ENCODE data around the gene DVL1. TPM values are rescaled to one million over a fixed set of nuclear protein-coding genes. Genes with fewer than 3 reads are reported as not detected.

The DVL1 gene
- total RNA-seq, 2 experiments from 2014 or later = 33.0 to 34.0 TPM

DNA sequence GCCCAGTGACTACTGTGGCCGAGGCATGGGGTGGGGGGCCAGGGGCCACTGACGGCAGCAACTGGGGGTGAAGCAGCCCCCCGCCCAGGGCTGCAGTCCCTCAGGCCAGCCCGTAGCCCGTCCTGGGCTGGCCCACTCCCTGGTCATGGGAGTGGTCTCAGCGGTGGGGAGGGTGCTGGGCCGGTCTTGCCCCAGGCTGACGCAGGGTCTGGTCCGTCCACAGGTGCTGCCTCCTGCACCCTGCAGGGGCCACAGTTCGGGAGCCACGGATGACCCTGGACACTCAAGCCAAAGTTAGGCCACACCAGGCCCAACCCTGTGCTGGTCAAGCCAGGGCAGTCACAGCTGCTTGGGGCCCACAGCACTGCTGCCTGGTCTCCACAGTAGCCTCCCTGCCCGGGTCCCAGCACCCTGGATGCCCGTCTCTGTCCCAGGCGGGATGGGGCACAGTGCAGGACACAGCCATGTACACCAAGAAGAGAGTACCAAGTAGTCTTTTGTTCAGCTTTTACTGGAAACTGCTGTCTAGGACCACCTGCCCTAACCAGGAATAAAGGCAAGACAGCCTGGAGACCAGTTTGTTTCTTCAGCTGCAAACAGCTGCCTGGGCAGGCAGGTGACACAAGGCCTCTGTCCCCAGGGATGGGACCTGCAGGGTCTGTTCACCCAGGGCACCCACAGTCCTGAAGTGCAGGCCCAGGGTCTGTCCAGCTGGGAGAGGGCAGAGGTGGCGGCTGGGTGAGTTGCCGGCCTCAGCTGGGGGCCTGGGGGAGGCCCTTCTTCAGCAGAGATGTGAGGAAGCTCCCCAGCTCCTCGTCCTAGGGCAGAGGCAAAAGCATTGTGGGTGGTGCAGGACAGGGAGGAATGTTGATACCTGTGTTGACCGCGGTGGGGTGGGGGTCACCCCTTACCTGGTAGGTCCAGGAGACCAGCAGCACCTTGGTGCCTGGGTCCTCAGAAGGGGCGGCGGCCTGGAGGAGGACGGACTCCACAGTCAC is 37.8 kb downstream of the DVL1 start:
- POLR2A ChIA-PET = no interaction called here

DNA sequence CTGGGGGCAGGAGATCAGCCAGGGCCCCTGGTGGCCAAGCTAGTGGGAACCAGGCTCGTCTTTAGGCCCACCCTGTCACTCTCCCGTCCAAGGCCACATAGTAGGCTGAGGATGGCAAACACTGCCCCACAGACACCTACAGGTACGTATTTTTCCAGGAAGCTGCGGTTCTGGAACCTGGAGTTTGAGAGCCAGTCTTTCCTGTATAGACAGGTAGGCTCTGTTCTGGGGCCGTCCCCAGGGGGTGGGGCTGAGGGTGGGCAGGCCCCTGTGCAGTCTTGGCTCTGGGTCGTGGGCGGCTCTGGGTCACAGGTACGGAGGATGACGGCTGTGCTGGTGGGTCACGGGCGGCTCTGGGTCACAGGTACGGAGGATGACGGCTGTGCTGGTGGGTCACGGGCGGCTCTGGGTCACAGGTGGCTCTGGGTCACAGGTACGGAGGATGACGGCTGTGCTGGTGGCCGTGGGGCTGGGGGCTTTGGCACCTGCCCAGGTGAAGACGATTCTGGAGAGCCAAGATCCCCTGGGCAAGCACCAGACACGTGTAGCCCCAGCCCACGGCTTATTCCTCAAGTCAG is 38.7 kb downstream of the DVL1 start:
- Mint-ChIP-seq H3K9me3 (no peaks in the 10 kb centered on the region), H3K27me3 (no peaks in the 10 kb centered on the region), H3K4me1 (peaks cover 18% of the 10 kb centered on the region), H3K4me3 (peak overlapping the region; percentile 80), H3K27ac (peak overlapping the region; percentile 68), H3K36me3 (ENCODE audit: low read depth) (peaks cover 9% of the 10 kb centered on the region)
- ChIA-PET POLR2A (no interaction called here), CTCF (interaction anchor here (1.3 to 1.5 kb wide), 2 partner anchors 17 to 246 kb away, joined by 3 read pairs; no protein-coding TSS in a partner anchor)
- no peak for DNase-seq

More for the DNA sequence above, 37.8 kb downstream of the DVL1 start:
- DNase-seq = no peak
- H3K4me1 Mint-ChIP-seq = peaks cover 10% of the 10 kb centered on the region
- H3K27ac Mint-ChIP-seq = peak overlapping the region; percentile 19
- peaks cover 13% of the 10 kb centered on the region for H3K36me3 Mint-ChIP-seq (ENCODE audit: low read depth)
- no peaks in the 10 kb centered on the region for H3K9me3 Mint-ChIP-seq
- no peaks in the 10 kb centered on the region for H3K27me3 Mint-ChIP-seq
- CTCF ChIA-PET = interaction anchor here (1.5 to 1.6 kb wide), 2 partner anchors 20 to 247 kb away, joined by 3 to 5 read pairs; no protein-coding TSS in a partner anchor
- H3K4me3 Mint-ChIP-seq = no peak overlapping the region

DNA sequence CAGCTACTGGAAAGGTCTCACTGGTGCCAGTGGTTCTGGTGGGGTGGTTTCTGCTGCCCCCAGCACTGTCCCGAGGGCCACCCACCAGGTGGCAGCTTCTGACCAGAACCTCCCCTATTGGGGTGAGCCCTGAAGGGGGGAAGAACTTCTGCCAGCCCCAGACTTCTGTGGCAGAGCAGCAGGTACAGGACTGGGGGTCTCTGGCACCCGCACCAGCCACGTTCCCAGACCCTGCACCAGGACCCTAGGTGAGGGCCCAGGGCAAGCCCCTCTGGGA is 39.2 kb downstream of the DVL1 start:
- no peak for DNase-seq
- no peaks in the 10 kb centered on the region for H3K9me3 Mint-ChIP-seq
- H3K4me1 Mint-ChIP-seq = peaks cover 20% of the 10 kb centered on the region
- H3K36me3 Mint-ChIP-seq (ENCODE audit: low read depth) = peaks cover 7% of the 10 kb centered on the region
- ChIA-PET CTCF (interaction anchor here (1.3 kb wide), 1 partner anchor 17 kb away, joined by 3 read pairs; no protein-coding TSS in a partner anchor), POLR2A (no interaction called here)
- no peaks in the 10 kb centered on the region for H3K27me3 Mint-ChIP-seq
- peak overlapping the region; percentile 9 for H3K27ac Mint-ChIP-seq
- H3K4me3 Mint-ChIP-seq = peak overlapping the region; percentile 80

DNA sequence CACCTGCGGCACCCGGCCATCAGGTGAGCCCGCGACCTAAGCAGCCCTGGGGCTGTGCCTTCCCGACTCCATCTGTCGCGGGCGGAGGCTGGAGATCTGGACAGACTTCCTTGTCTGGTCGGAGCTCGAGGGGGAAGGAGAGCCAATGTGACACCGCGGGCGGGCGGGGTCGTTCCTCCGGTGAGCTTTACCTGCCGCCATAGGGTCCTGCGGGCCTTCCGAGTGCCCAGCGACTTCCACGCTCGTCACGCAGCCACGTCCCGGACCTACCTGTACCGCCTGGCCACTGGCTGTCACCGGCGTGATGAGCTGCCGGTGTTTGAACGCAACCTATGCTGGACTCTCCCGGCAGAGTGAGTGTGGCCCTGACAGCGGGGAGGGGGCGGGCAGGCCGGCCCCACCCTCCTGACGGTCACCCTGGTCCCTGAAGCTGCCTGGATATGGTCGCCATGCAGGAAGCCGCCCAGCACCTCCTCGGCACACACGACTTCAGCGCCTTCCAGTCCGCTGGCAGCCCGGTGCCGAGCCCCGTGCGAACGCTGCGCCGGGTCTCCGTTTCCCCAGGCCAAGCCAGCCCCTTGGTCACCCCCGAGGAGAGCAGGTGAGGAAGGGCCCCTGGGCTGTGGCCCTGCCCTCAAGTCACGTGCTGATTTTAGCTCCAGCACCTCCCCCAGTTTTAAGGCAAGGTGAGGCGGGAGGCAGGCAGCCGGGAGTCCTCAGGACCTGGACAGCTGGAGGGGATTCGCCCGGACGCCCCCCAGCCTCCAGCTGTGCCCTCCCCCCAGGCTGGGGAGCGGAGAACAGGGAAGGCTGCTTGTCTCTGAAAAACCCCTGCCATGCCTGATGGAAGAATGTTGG is 39.7 kb downstream of the DVL1 start:
- Mint-ChIP-seq H3K27ac (peak overlapping the region; percentile 80), H3K36me3 (ENCODE audit: low read depth) (peaks cover 5% of the 10 kb centered on the region), H3K27me3 (no peaks in the 10 kb centered on the region), H3K4me1 (peaks cover 22% of the 10 kb centered on the region), H3K4me3 (peak overlapping the region; percentile 80), H3K9me3 (no peaks in the 10 kb centered on the region)
- no peak for DNase-seq
- ChIA-PET POLR2A (no interaction called here), CTCF (interaction anchor here (0.8 to 1.3 kb wide), 2 partner anchors 9 to 18 kb away, joined by 3 to 4 read pairs; no protein-coding TSS in a partner anchor)

DNA sequence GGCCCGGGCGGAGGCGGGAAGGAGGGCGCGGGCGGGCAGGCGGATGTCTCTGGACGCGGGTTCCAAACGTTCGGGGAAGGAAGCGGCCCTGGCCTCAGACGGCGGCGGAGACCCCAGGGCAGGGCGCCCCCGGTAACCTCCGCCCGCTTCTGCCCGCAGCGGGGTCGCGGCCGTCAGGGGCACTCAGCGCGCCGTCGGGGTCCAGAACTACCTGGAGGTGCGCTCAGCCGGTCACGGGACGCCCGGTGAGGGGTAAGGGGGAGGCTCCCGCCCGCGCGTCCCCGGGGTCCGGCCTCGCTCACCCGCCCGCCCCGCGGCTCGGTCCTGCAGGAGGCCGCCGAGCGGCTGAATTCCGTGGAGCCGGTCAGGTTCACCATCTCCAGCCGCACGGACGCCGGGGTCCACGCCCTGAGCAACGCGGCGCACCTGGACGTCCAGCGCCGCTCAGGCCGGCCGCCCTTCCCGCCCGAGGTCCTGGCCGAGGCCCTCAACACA is 40.4 kb downstream of the DVL1 start:
- Mint-ChIP-seq H3K27me3 (no peaks in the 10 kb centered on the region), H3K36me3 (ENCODE audit: low read depth) (peaks cover 5% of the 10 kb centered on the region), H3K9me3 (no peaks in the 10 kb centered on the region), H3K4me1 (peaks cover 25% of the 10 kb centered on the region), H3K27ac (peak overlapping the region; percentile 89), H3K4me3 (peak overlapping the region; percentile 80)
- CTCF ChIA-PET = no interaction called here
- POLR2A ChIA-PET = no interaction called here
- DNase-seq = no peak

DNA sequence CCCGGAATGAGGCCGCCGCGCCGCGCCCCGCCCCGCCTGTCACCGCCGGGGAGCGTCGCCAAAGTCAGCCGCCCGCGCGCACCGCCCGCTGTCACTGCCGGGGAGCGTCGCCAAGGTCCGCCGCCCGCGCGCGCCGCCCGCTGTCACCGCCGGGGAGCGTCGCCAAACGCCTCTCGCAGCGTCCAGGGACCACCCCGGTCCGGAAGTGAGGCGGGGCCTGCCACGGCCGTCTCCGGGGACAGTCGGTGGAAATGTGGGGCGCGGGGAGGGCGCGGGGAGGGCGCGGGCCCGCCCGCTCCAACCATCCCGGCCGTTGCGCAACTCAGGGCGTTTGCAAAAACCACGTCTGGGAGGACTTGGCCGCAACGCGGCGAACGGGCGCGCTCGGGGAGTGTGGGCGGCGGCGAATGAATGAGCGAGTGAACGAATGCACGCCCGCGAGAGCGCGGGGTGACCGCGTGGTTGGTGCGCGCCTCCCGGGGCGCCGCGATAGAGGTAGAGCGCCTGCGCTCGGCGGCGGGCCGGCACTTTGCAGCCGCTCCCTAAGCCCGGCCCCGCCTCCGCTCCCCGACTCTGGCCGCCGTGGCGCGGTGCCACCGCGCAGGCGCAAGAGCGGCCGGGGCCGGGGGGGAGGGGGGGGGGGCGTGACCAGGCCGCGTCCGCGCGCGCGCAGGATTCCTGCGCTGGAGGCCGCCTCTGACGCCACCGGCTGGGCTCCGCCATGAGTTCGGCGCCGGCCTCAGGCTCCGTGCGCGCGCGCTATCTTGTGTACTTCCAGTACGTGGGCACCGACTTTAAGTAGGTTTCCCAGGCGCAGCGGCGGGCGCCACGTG is 41.1 kb downstream of the DVL1 start, which contains the start of the genes ACAP3 and PUSL1:
ACAP3 (minus strand) TSS at position 8 of the 833 bp plus-strand sequence. CDS start 115 bp downstream, outside the sequence.
PUSL1 (plus strand) TSS at position 675 of the 833 bp plus-strand sequence; CDS start at position 722, 47 bp downstream.
- peak within 1 kb of the TSS; percentile 93 for H3K27ac Mint-ChIP-seq

DNA sequence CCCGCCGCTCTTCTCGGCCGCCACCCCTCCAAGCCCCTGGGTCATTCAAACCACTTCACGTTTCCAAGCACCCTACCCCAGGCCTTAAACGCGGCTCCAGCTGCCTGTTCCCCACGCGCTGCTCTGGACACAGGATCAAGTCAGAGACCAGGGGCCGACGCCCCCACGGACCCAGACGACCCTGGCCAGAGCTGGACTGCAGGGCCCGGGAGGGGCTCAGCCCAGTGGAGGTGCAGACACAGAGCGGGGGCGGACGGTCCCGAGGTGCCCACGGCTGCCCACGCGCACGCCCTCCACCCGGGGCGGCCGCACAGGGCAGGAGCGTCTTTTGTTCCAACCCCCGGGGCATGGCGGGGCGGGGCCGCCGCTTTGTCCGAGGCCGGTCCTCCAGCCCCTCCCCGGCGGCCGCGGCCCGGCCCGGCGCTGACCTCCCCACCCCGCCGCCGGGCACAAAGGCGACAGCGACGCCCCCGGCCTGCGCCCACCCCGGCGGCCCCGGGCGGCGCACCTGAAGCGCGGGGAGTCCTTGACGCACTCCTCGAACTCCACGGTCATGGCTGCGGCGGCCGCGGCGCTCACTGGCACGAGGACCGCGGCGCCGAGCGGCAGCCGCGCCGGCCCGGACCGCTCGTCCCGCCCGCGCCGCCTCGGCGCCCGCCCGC is 41.8 kb downstream of the DVL1 start:
- POLR2A ChIA-PET = no interaction called here
- Mint-ChIP-seq H3K27me3 (no peaks in the 10 kb centered on the region), H3K4me1 (peaks cover 27% of the 10 kb centered on the region), H3K27ac (peak overlapping the region; percentile 89), H3K9me3 (no peaks in the 10 kb centered on the region), H3K4me3 (peak overlapping the region; percentile 86), H3K36me3 (ENCODE audit: low read depth) (no peaks in the 10 kb centered on the region)
- CTCF ChIA-PET = no interaction called here
- DNase-seq = no peak

More for the DNA sequence above, 41.1 kb downstream of the DVL1 start, which contains the start of the genes ACAP3 and PUSL1:
- peak; percentile 86 for DNase-seq
- no peaks in the 10 kb centered on the region for H3K9me3 Mint-ChIP-seq
- no peaks in the 10 kb centered on the region for H3K36me3 Mint-ChIP-seq (ENCODE audit: low read depth)
- H3K4me1 Mint-ChIP-seq = peaks cover 27% of the 10 kb centered on the region
- CTCF ChIA-PET = no interaction called here
- H3K4me3 Mint-ChIP-seq = peak within 1 kb of the TSS; percentile 86
- H3K27me3 Mint-ChIP-seq = no peaks in the 10 kb centered on the region
- POLR2A ChIA-PET = no interaction called here

DNA sequence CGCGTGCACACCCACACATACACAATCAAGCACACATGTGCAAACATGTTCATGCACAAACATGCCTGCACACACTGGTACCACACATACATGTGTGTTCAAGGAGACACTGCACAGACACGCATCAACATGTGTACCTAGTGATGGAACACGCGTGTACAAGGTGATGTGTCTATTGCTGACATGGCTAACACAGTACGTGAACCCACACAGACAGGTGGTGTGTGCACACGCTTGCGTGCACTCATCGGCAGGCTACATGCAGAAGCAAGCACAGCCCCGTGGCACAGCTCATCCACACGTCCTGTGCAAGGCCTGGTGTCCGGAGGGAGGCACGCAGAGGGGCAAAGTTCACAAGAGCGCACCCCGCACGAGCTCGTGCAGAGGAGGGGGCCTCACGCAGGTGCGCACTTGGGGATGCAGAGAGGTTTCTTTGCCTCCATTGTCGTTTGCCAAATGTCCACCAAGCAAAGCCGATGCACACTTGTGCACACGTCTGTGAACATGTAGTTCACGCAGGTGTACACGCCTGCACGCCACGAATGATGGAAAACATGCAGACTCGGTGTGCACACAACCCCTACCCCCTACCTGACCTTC is 42.5 kb downstream of the DVL1 start:
- Mint-ChIP-seq H3K27ac (peak overlapping the region; percentile 89), H3K36me3 (ENCODE audit: low read depth) (no peaks in the 10 kb centered on the region), H3K4me1 (peaks cover 27% of the 10 kb centered on the region), H3K4me3 (peak overlapping the region; percentile 86), H3K27me3 (no peaks in the 10 kb centered on the region), H3K9me3 (no peaks in the 10 kb centered on the region)
- POLR2A ChIA-PET = no interaction called here
- DNase-seq = no peak
- CTCF ChIA-PET = interaction anchor here (0.5 kb wide), 1 partner anchor 73 kb away, joined by 3 read pairs; no protein-coding TSS in a partner anchor

DNA sequence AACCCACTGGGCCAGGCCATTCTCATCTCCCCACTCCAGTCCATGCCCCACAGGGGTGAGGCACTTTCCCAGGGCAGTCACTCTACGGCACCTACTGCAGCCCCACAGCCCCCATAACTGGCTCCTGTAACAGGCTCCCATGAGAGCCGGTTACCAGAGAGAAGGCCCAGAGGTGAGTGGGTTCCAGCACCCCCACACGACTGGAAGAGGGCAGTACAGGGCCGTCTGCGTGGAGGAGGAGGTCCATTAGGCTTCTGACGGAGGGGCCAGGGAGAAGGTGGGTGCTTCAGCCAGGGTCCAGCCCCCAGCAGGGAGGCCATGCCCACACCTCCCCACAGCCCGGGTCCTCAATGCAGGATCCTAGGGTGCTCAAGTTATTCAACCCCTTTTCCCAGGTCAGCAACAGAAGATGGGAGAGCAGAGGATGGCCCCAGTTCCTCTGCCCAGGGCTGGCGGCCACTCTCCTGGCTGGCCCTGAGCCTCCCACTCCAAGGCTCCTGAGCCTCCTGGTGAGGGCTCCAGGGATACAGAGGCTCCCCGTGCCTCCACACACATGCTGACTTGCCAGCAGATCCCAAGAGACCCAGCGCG is 43.1 kb downstream of the DVL1 start:
- H3K36me3 Mint-ChIP-seq (ENCODE audit: low read depth) = no peaks in the 10 kb centered on the region
- no peaks in the 10 kb centered on the region for H3K9me3 Mint-ChIP-seq
- POLR2A ChIA-PET = no interaction called here
- CTCF ChIA-PET = interaction anchor here (0.5 to 1.3 kb wide), 2 partner anchors 42 to 73 kb away, joined by 3 to 4 read pairs; no protein-coding TSS in a partner anchor
- no peaks in the 10 kb centered on the region for H3K27me3 Mint-ChIP-seq
- peak overlapping the region; percentile 86 for H3K4me3 Mint-ChIP-seq
- H3K27ac Mint-ChIP-seq = peak overlapping the region; percentile 89
- no peak for DNase-seq
- H3K4me1 Mint-ChIP-seq = peaks cover 27% of the 10 kb centered on the region

DNA sequence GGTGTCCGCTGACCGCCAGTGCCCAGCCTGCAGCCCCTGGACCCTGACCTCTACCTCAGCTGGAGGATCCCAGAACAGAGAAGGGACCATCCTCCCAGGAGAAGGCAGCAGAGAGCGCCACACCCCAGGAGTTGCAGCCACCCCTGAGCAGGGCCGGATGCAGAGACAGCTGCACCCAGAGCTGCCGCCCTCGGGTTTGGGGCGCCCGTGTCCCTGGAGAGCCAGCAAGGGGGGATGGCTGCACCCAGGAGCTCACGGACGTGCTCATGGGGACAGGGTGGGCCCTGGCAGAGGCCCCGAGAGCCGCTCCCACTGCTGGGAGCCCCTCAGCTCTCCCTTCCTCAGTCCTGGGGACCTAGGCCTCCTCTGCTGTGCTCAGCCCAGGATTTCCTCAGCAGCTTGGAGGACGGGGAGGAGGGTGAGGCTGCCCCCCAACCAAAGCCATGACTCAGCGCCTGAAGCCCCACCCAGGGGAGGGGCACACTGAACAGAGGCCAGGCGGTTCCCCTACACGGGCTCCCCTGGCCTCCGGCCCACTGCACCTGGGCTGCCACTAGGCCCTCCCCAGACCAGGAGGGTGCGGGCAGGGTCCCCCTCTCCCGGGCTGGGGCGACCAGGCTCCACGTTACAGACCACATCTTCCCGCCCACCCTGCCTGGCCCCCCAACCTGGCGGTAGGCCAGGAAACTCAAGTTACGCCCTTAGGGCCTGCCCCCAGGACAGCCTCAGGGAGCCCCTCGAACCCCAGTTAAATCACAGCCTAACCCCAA is 43.7 kb downstream of the DVL1 start:
- DNase-seq = peak; percentile 79
- no peaks in the 10 kb centered on the region for H3K9me3 Mint-ChIP-seq

More for the DNA sequence above, 43.7 kb downstream of the DVL1 start:
- POLR2A ChIA-PET = interaction anchor here (1.0 kb wide), 1 partner anchor 70 kb away, joined by 3 read pairs; the partner anchor contains the start of gene AURKAIP1
- H3K4me1 Mint-ChIP-seq = peaks cover 27% of the 10 kb centered on the region
- peak overlapping the region; percentile 86 for H3K4me3 Mint-ChIP-seq
- H3K27me3 Mint-ChIP-seq = no peaks in the 10 kb centered on the region
- peak overlapping the region; percentile 89 for H3K27ac Mint-ChIP-seq
- CTCF ChIA-PET = interaction anchor here (0.8 to 1.3 kb wide), 5 partner anchors 10 to 242 kb away, joined by 3 to 9 read pairs (median 3); no protein-coding TSS in a partner anchor
- H3K36me3 Mint-ChIP-seq (ENCODE audit: low read depth) = no peaks in the 10 kb centered on the region

All from activated CD4-positive, alpha-beta T cell treated with anti-CD3 and anti-CD28 coated beads, Interleukin-2, amount 10 ng/mL, durations not matched to agents 7 days and 5 days (primary cell).